Neuronal stem cell (in vitro differentiated cells): Measurements from ENCODE around the gene PRR23E.

Experiments used
- DNase-seq: peaks from one replicate; pipeline ENCODE4 v3.0.0-alpha.2; 2013; ENCODE audit warnings: low spot score
- H2AFZ ChIP-seq: one replicate; pipeline ENCODE4 v1.6.1; 2013; ENCODE audit warnings: mild to moderate bottlenecking, low read length, inconsistent platforms
- H2AK5ac ChIP-seq: 2 replicates; pipeline ENCODE4 v1.6.1; 2013; ENCODE audit warnings: low read depth, mild to moderate bottlenecking, inconsistent platforms, low read length, moderate library complexity, mixed read lengths
- H2BK120ac ChIP-seq: 2 replicates; pipeline ENCODE4 v1.6.1; 2013; ENCODE audit warnings: low read depth, mild to moderate bottlenecking, inconsistent platforms, low read length, moderate library complexity, mixed read lengths
- H2BK12ac ChIP-seq: one replicate; pipeline ENCODE4 v1.6.1; 2013; ENCODE audit warnings: low read length, inconsistent platforms
- H2BK15ac ChIP-seq: 2 replicates; pipeline ENCODE4 v1.6.1; 2013; ENCODE audit warnings: mild to moderate bottlenecking, low read length, inconsistent platforms, mixed read lengths
- H2BK5ac ChIP-seq: one replicate; pipeline ENCODE4 v1.6.1; 2013; ENCODE audit warnings: inconsistent platforms, mild to moderate bottlenecking, low read length, moderate library complexity
- H3K14ac ChIP-seq: one replicate; pipeline ENCODE4 v1.6.1; 2013; ENCODE audit warnings: low read length, inconsistent platforms
- H3K18ac ChIP-seq: 2 replicates; pipeline ENCODE4 v1.6.1; 2013; ENCODE audit warnings: low read length, inconsistent platforms
- H3K23ac ChIP-seq: 2 replicates; pipeline ENCODE4 v1.6.1; 2013; ENCODE audit warnings: low read depth, mild to moderate bottlenecking, mixed read lengths, low read length, inconsistent platforms; ENCODE audit not compliant: poor library complexity
- H3K27ac ChIP-seq: replicated peaks from 3 replicates; pipeline ENCODE4 v1.5.1; 2013; ENCODE audit warnings: low read length, inconsistent platforms
- H3K27me3 ChIP-seq, 3 experiments: 2 replicates each; pipeline ENCODE4 v1.6.1; 2013; ENCODE audit warnings: low read length in 3 of 3, mild to moderate bottlenecking in 2 of 3, inconsistent platforms in 1 of 3, low read depth in 1 of 3, mixed read lengths in 1 of 3, moderate library complexity in 1 of 3; ENCODE audit not compliant: control insufficient read depth in 3 of 3, insufficient read depth in 3 of 3
- H3K36me3 ChIP-seq, 2 donors: replicated peaks in 1 of 2; 2 replicates each; pipeline ENCODE4 v1.6.1; 2013; ENCODE audit warnings: low read length in 2 of 2; ENCODE audit not compliant: control insufficient read depth in 2 of 2, insufficient read depth in 2 of 2
- H3K4ac ChIP-seq: 2 replicates; pipeline ENCODE4 v1.6.1; 2013; ENCODE audit warnings: inconsistent platforms, mild to moderate bottlenecking, low read length, moderate library complexity
- H3K4me1 ChIP-seq, 2 donors: 1 replicate in 1 of 2; 2 replicates in 1 of 2; pipeline ENCODE4 v1.6.1; 2013; ENCODE audit warnings: low read length in 2 of 2, low read depth in 1 of 2; ENCODE audit not compliant: control insufficient read depth in 2 of 2, insufficient read depth in 1 of 2
- H3K4me2 ChIP-seq: one replicate; pipeline ENCODE4 v1.6.1; 2013; ENCODE audit warnings: mild to moderate bottlenecking, low read length, inconsistent platforms; ENCODE audit not compliant: insufficient read depth, poor library complexity, severe bottlenecking
- H3K4me3 ChIP-seq, 2 donors: 2 replicates each; pipeline ENCODE4 v1.5.1; 2013; ENCODE audit warnings: low read length in 2 of 2, mild to moderate bottlenecking in 2 of 2, inconsistent platforms in 1 of 2, moderate library complexity in 1 of 2
- H3K79me1 ChIP-seq: one replicate; pipeline ENCODE4 v1.6.1; 2013; ENCODE audit warnings: low read depth, mild to moderate bottlenecking, inconsistent platforms, low read length, moderate library complexity
- H3K9ac ChIP-seq: one replicate; pipeline ENCODE4 v1.6.1; 2013; ENCODE audit warnings: mild to moderate bottlenecking, low read depth, low read length, inconsistent platforms; ENCODE audit not compliant: poor library complexity
- H3K9me3 ChIP-seq, 2 donors: replicated peaks in 1 of 2; 2 replicates each; pipeline versions ENCODE3 to v1.6.1; 2013; ENCODE audit warnings: low read length in 2 of 2, mild to moderate bottlenecking in 2 of 2, inconsistent platforms in 1 of 2, low read depth in 1 of 2, mixed read lengths in 1 of 2, moderate library complexity in 1 of 2; ENCODE audit not compliant: control insufficient read depth in 2 of 2, insufficient read depth in 1 of 2
- H4K8ac ChIP-seq: one replicate; pipeline ENCODE4 v1.6.1; 2013; ENCODE audit warnings: low read depth, mild to moderate bottlenecking, inconsistent platforms, low read length, moderate library complexity
- H4K91ac ChIP-seq: one replicate; pipeline ENCODE4 v1.6.1; 2013; ENCODE audit warnings: low read length, low read depth, mild to moderate bottlenecking, inconsistent platforms; ENCODE audit not compliant: poor library complexity
- WGBS, 2 donors: extraction: QIAGEN DNeasy Blood & Tissue Kit; methylation state at CpG; one replicate each; pipeline ENCODE4 v1.1.7; 2013; ENCODE audit warnings: missing lambda C conversion rate in 2 of 2, mixed read lengths in 1 of 2; ENCODE audit not compliant: insufficient read length in 2 of 2, insufficient replicate concordance in 1 of 2; ENCODE audit errors: extremely low coverage in 2 of 2; 5-methylcytosine and 5-hydroxymethylcytosine counted together

PRR23E gene

DNA sequence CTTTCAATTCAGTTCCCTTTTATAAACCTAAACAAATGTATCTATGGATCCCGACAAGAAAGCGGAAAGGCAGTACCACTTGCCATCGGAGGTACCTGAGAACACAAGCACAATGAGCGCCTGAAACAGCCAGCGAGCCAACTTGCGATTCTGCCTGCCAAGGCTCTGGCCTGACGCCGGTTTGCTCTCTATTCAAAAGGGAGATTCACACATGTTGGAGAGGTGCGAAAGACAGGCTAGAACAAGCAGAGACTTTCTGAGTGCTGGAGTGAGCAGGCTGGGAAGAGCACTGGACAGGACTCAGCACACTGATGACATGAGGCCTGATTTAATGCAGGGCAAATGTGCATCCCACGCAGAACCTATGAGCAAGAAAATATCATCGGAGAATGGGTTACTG, 17.7 kb upstream of the PRR23E start:
- peaks cover 0 to 15% (median 0%) of the 10 kb centered on the region in 3 experiments for H3K27me3 ChIP-seq
- no peak overlapping the region for H3K9ac ChIP-seq
- no peak overlapping the region for H3K4me3 ChIP-seq
- DNase-seq = no peak
- no peak overlapping the region for H2AFZ ChIP-seq
- H3K79me1 ChIP-seq = no peaks in the 10 kb centered on the region
- H3K9me3 ChIP-seq = peaks cover 0 to 2% of the 10 kb centered on the region in 2 donors
- peaks cover 2 to 15% of the 10 kb centered on the region in 2 donors for H3K4me1 ChIP-seq
- no CpG with 5 or more reads among the region's 11 CpGs for WGBS, 2 donors
- H2AK5ac ChIP-seq = no peak overlapping the region
- H2BK120ac ChIP-seq = no peak overlapping the region
- H4K91ac ChIP-seq = peak overlapping the region; percentile 80
- H3K4me2 ChIP-seq = no peak overlapping the region
- H3K18ac ChIP-seq = no peak overlapping the region
- H3K36me3 ChIP-seq = no peaks in the 10 kb centered on the region
- H4K8ac ChIP-seq = no peak overlapping the region
- H3K14ac ChIP-seq = no peak overlapping the region
- no peak overlapping the region for H2BK15ac ChIP-seq
- H3K23ac ChIP-seq = no peak overlapping the region
- no peak overlapping the region for H2BK12ac ChIP-seq
- H3K27ac ChIP-seq = no peak overlapping the region
- H2BK5ac ChIP-seq = no peak overlapping the region
- H3K4ac ChIP-seq = no peak overlapping the region

DNA sequence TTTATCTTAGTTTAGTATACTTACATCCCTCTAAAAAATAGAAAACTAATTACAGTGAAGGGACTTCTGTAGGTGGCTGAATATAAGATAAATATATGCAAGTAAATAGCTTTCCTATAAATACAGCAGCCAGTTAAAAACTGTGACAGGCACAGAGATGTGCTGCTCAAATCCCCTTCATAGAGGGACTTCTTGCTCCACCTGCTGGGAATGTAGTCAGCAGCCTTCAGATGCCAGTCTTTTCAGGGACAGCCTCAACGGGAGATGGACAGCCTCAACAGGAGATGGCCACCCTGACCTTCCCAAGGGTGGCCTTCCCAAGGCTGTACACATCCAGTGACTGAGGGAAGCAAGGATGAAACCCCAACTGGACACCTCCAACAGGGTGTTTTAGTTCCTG, 15.7 kb upstream of the PRR23E start:
- Histone ChIP-seq H3K4ac (no peak overlapping the region), H3K14ac (no peak overlapping the region), H3K18ac (no peak overlapping the region), H2AK5ac (no peak overlapping the region), H3K27ac (no peak overlapping the region), H4K91ac (no peak overlapping the region), H3K4me1 (peaks cover 2 to 7% of the 10 kb centered on the region in 2 donors), H3K79me1 (no peaks in the 10 kb centered on the region), H3K9me3 (peaks cover 0 to 2% of the 10 kb centered on the region in 2 donors), H2AFZ (no peak overlapping the region), H4K8ac (no peak overlapping the region), H3K4me2 (no peak overlapping the region), H2BK15ac (no peak overlapping the region), H2BK5ac (no peak overlapping the region), H3K4me3 (no peak overlapping the region), H2BK12ac (no peak overlapping the region), H3K36me3 (no peaks in the 10 kb centered on the region), H3K27me3 (peaks cover 0 to 12% (median 0%) of the 10 kb centered on the region in 3 experiments), H2BK120ac (no peak overlapping the region), H3K9ac (no peak overlapping the region), H3K23ac (no peak overlapping the region)
- no CpG with 5 or more reads among the region's 1 CpG for WGBS, 2 donors
- no peak for DNase-seq

- Histone ChIP-seq H3K79me1 (no peaks in the 10 kb centered on the region), H2AK5ac (no peak overlapping the region), H3K27me3 (peaks cover 0 to 3% (median 0%) of the 10 kb centered on the region in 3 experiments), H4K91ac (no peak overlapping the region), H3K4ac (no peak overlapping the region), H4K8ac (no peak overlapping the region), H2BK12ac (no peak overlapping the region), H3K4me3 (no peak overlapping the region), H3K23ac (no peak overlapping the region), H3K14ac (no peak overlapping the region), H3K36me3 (no peaks in the 10 kb centered on the region), H3K27ac (no peak overlapping the region), H3K9ac (no peak overlapping the region), H2BK15ac (no peak overlapping the region), H3K4me2 (no peak overlapping the region), H3K4me1 (peaks cover 0 to 17% of the 10 kb centered on the region in 2 donors), H2AFZ (no peak overlapping the region), H3K9me3 (peaks cover 0 to 2% of the 10 kb centered on the region in 2 donors), H3K18ac (peak overlapping the region; percentile 60), H2BK120ac (no peak overlapping the region), H2BK5ac (no peak overlapping the region)
- WGBS, 2 donors = no CpG with 5 or more reads among the region's 6 CpGs
- no peak for DNase-seq
Measured at GRCh38 chr3:127180859-127181258, 12.1 kb upstream of the PRR23E start.

DNA sequence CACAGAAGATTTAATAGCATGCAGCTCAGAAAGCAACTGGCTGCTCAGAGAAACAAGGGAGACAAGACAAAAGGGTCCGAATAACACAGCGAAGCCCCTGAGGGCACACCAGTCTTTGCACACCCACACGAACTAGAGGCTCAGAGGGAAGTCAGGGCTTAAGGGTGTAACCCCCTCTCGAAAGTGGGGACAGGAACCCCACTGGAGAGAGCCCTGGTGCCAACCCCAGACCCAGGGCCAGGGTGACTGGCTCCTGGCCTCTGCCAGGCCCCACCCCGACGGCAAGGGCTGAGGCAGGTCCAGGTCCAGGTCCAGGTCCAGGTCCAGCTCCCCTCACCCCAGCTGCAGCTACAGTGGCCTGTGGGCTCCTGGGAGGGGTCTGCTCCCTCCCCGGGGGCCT, 10.5 kb upstream of the PRR23E start:
- peaks cover 0 to 3% (median 0%) of the 10 kb centered on the region in 3 experiments for H3K27me3 ChIP-seq
- no peak overlapping the region for H4K8ac ChIP-seq
- H2BK12ac ChIP-seq = no peak overlapping the region
- no peak overlapping the region for H2BK15ac ChIP-seq
- WGBS, 2 donors = no CpG with 5 or more reads among the region's 7 CpGs
- no peak overlapping the region for H3K9ac ChIP-seq
- H3K36me3 ChIP-seq = no peaks in the 10 kb centered on the region
- DNase-seq = no peak
- H3K79me1 ChIP-seq = no peaks in the 10 kb centered on the region
- no peak overlapping the region for H2AFZ ChIP-seq
- H3K4me1 ChIP-seq = peaks cover 0 to 17% of the 10 kb centered on the region in 2 donors
- H4K91ac ChIP-seq = no peak overlapping the region
- no peak overlapping the region for H3K23ac ChIP-seq
- H2AK5ac ChIP-seq = no peak overlapping the region
- H3K14ac ChIP-seq = no peak overlapping the region
- peak overlapping the region; percentile 57 for H3K18ac ChIP-seq
- H2BK5ac ChIP-seq = no peak overlapping the region
- no peak overlapping the region for H2BK120ac ChIP-seq
- H3K4me2 ChIP-seq = no peak overlapping the region
- H3K4ac ChIP-seq = no peak overlapping the region
- H3K27ac ChIP-seq = no peak overlapping the region
- no peaks in the 10 kb centered on the region for H3K9me3 ChIP-seq
- no peak overlapping the region for H3K4me3 ChIP-seq
